ENCODE data around the gene SCARF2. TPM values are rescaled to one million over a fixed set of nuclear protein-coding genes. Genes with fewer than 3 reads are reported as not detected.

Gene SCARF2
- total and polyA plus RNA-seq, 11 donors = 1.5 to 10.1 (median 2.8) TPM

DNA sequence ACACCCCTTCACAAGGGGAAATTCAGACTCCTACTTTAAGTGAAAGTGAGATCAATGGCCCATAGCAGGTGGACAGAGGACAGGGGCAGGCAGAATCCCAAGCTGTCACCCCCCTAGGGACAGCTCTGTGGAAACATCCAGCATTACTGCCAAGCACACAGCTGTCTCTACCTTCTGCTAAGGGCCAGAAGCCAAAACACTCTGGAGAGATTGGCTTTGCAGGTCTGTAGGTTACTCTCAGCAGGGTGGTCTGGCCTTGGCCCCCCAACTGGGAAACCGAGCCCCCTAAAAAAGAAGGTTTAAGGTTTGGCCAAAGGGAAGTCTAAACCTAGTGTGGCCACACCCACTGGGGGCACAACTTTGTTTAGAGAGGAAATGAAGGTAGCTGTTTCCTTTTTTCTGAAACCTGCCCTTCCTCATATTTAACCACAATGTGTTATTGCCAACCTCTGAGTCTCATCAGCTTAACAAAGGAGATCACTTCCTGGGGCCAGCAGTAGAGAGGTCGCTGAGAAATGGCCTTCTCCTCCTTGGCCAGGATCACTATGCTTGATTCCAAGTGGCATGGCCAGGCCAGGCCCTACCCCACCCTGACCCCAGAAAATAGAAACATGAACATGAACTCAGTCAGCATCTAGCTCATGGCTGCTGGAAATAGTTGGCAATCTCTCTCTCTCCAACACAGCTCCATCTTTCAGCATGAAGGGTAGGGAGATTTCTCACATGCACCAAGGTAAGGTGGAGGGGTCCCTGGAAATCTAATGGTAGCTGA is 25.9 kb upstream of the SCARF2 start:
- ATAC-seq (peak in 3 of 4 donors; percentile 21 to 41 (median 26)), DNase-seq (no peak)
- WGBS, 4 donors = 43 to 62% (median 53%) methylated on average over 2 of the region's 2 CpGs
- peaks cover 0 to 37% (median 18%) of the 10 kb centered on the region in 9 donors for H3K36me3 ChIP-seq
- intact Hi-C loops (cut with DNase I) = no loop called here
- TF ChIP-seq CTCF (IDR thresholded peaks at IDR 0.05) = no peak
- TF ChIP-seq POLR2A (IDR thresholded peaks at IDR 0.05) = no peak
- H3K27ac ChIP-seq = peak overlapping the region in 7 of 12 donors; percentile 6 to 90 (median 39)
- H3K4me3 ChIP-seq = no peak overlapping the region
- peaks cover 0 to 31% (median 7%) of the 10 kb centered on the region in 12 donors for H3K4me1 ChIP-seq
- no peaks in the 10 kb centered on the region for H3K27me3 ChIP-seq
- H3K9me3 ChIP-seq = no peaks in the 10 kb centered on the region

DNA sequence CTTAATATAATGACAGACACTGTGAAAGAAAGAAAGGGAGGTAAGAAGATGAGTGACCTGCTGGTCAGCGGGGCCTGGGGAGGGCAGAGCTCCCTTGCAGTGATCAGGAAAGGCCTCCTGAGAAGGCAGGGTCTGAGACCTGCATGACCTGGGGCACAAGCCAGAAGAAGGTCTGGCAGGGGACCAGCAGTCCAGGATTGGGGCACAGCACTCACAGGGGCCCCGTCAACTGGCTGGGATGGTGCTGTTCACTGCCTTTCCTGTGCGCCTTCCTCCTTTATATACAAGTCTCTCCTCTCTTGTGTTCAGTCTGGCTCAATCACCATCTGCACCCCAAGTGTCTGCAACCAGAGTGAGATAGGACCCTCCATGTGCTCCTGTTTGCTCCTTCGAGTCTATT is 22.2 kb upstream of the SCARF2 start:
- no peaks in the 10 kb centered on the region for H3K27me3 ChIP-seq
- DNase-seq (peak in 1 of 5 donors; percentile 31), ATAC-seq (no peak)
- 92 to 98% (median 95%) methylated on average over 4 of the region's 4 CpGs for WGBS, 4 donors
- no peak overlapping the region for H3K27ac ChIP-seq
- no peaks in the 10 kb centered on the region for H3K9me3 ChIP-seq
- TF ChIP-seq POLR2A (IDR thresholded peaks at IDR 0.05) = no peak
- no peak for TF ChIP-seq CTCF (IDR thresholded peaks at IDR 0.05)
- no peak overlapping the region for H3K4me3 ChIP-seq
- H3K36me3 ChIP-seq = peaks cover 0 to 48% (median 24%) of the 10 kb centered on the region in 9 donors
- intact Hi-C loops (cut with DNase I) = no loop called here
- H3K4me1 ChIP-seq = peaks cover 0 to 28% (median 8%) of the 10 kb centered on the region in 12 donors

GRCh38 chr22:20459152-20459542 is 21.5 kb upstream of the SCARF2 start:
- intact Hi-C loops (cut with DNase I) = no loop called here
- ATAC-seq (no peak), DNase-seq (peak in 1 of 5 donors; percentile 7)
- peaks cover 0 to 28% (median 8%) of the 10 kb centered on the region in 12 donors for H3K4me1 ChIP-seq
- no peaks in the 10 kb centered on the region for H3K27me3 ChIP-seq
- H3K4me3 ChIP-seq = no peak overlapping the region
- H3K9me3 ChIP-seq = no peaks in the 10 kb centered on the region
- TF ChIP-seq POLR2A (IDR thresholded peaks at IDR 0.05) (no peak), CTCF (IDR thresholded peaks at IDR 0.05) (no peak)
- peaks cover 0 to 49% (median 22%) of the 10 kb centered on the region in 9 donors for H3K36me3 ChIP-seq
- WGBS, 4 donors = 89 to 98% (median 92%) methylated on average over 3 of the region's 3 CpGs
- no peak overlapping the region for H3K27ac ChIP-seq

DNA sequence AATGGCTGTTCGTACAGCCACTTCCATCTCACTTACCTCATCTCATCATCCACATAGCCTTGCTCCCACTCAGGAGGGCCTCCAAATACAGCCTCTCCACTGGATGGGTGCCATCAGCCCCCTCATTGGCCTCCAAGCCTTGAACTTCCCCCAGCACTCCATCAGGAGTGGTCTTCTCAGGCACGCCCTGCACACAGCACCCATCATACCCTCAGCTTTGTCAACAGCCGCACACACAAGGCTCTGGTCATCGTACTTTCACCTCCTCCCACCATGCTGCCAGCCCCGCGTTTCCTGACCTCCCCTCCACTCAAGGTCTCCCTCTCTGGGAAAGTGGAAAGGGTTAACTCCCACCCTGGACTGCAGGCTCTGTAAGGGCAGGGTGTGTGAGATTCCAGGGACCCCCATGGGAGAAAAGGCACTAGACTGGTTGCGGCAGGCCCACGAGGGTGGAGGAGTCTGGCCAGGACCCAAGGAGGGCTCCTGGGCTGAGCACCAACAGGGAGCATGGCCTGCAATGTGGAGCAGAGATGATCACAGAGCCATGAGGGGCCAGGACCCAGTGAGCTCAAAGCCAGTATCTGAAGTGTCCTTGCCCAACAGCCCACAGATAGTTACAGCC is 21.0 kb upstream of the SCARF2 start:
- Histone ChIP-seq H3K27me3 (no peaks in the 10 kb centered on the region), H3K4me1 (peaks cover 0 to 26% (median 6%) of the 10 kb centered on the region in 12 donors), H3K36me3 (peaks cover 0 to 48% (median 21%) of the 10 kb centered on the region in 9 donors), H3K27ac (no peak overlapping the region), H3K9me3 (no peaks in the 10 kb centered on the region), H3K4me3 (no peak overlapping the region)
- intact Hi-C loops (cut with DNase I) = no loop called here
- WGBS, 4 donors = 72 to 94% (median 74%) methylated on average over 6 to 8 of the region's 8 CpGs
- TF ChIP-seq CTCF (IDR thresholded peaks at IDR 0.05) = no peak
- no peak for TF ChIP-seq POLR2A (IDR thresholded peaks at IDR 0.05)
- ATAC-seq (peak in 1 of 4 donors; percentile 9), DNase-seq (peak in 1 of 5 donors; percentile 42)
